ENCODE results near the gene HINT3. TPM values are rescaled to one million over a fixed set of nuclear protein-coding genes. Genes with fewer than 3 reads are reported as not detected.
A peak's percentile ranks its signal among the peaks of the same experiment; 100 is the strongest.

The HINT3 gene
- total and polyA plus RNA-seq, 2 of the 13 experiments (the other 11 are each of a cell fraction or from before 2014, with no cell fraction given), result 3.1 to 22.8 TPM

- peak; percentile 89 for TF ChIP-seq PAXIP1 (CRISPR knock-in tag; conservative IDR thresholded peaks at IDR 0.05)
- peak; percentile 32; the same call in 1 of the 2 replicates for TF ChIP-seq ZBED4 (CRISPR knock-in tag; IDR thresholded peaks at IDR 0.05; ENCODE audit: borderline replicate concordance)
- peak; percentile 28; the same call in 1 of the 2 replicates for TF ChIP-seq ELF1 (CRISPR knock-in tag; IDR thresholded peaks at IDR 0.05)
- no peak for TF ChIP-seq TBL1XR1 (IDR thresholded peaks at IDR 0.05; ENCODE audit: borderline replicate concordance, low read length, partially characterized antibody)
- no peak for TF ChIP-seq FOXA1 (IDR thresholded peaks at IDR 0.05)
- TF ChIP-seq FOXA1 (CRISPR knock-in tag; IDR thresholded peaks at IDR 0.05), result no peak
- TF ChIP-seq NKX3-1 (CRISPR knock-in tag; IDR thresholded peaks at IDR 0.05), result no peak
- no peak for TF ChIP-seq ZNF414 (CRISPR knock-in tag; IDR thresholded peaks at IDR 0.05)
- 0 out of 2 replicates have a peak, but pooled peaks have one; percentile 36 for TF ChIP-seq CREM (IDR thresholded peaks at IDR 0.05)
- no peak for TF ChIP-seq CREM (CRISPR knock-in tag; IDR thresholded peaks at IDR 0.05)
- peak; percentile 48; the same call in 1 of the 2 replicates for TF ChIP-seq NR2F2 (IDR thresholded peaks at IDR 0.05; ENCODE audit: borderline replicate concordance, low read depth)
- TF ChIP-seq HDAC2 (CRISPR knock-in tag; IDR thresholded peaks at IDR 0.05), result peak; percentile 31; the same call in 1 of the 2 replicates
- TF ChIP-seq E2F2 (CRISPR knock-in tag; IDR thresholded peaks at IDR 0.05; ENCODE audit: borderline replicate concordance), result no peak
- peak; percentile 87 for TF ChIP-seq ZNF263 (CRISPR knock-in tag; IDR thresholded peaks at IDR 0.05)
- peak; percentile 40; the same call in 1 of the 2 replicates for TF ChIP-seq HDAC1 (CRISPR knock-in tag; IDR thresholded peaks at IDR 0.05)
- no peak for TF ChIP-seq ZNF790 (CRISPR knock-in tag; IDR thresholded peaks at IDR 0.05; ENCODE audit: borderline replicate concordance)
- no peak for TF ChIP-seq ZNF451 (CRISPR knock-in tag; IDR thresholded peaks at IDR 0.05)
- TF ChIP-seq KAT8 (CRISPR knock-in tag; IDR thresholded peaks at IDR 0.05), result 0 out of 2 replicates have a peak, but pooled peaks have one; percentile 17
- no peak for TF ChIP-seq ZNF17 (CRISPR knock-in tag; IDR thresholded peaks at IDR 0.05)
- TF ChIP-seq EZH2 (conservative IDR thresholded peaks at IDR 0.05; ENCODE audit: low read depth, low read length), result no peak
- TF ChIP-seq ZNF121 (CRISPR knock-in tag; IDR thresholded peaks at IDR 0.05), result no peak
- no peak for TF ChIP-seq E2F1 (CRISPR knock-in tag; IDR thresholded peaks at IDR 0.05)
Measured at GRCh38 chr6:125989631-125990030, 33.1 kb downstream of the HINT3 start (continued).
